Fibroblast of villous mesenchyme (primary cell): ENCODE measurements around the gene OXCT1. TPM values are rescaled to one million over a fixed set of nuclear protein-coding genes. Genes with fewer than 3 reads are reported as not detected.

Experiments used
- DNase-seq: peaks from one replicate; pipeline ENCODE4 v3.0.0-alpha.2; 2010; ENCODE audit warnings: low read depth
- H3K4me3 ChIP-seq: 2 replicates; pipeline ENCODE4 v1.5.1; 2011; ENCODE audit warnings: low read depth, mild to moderate bottlenecking, low read length
- total RNA-seq: library from RNA; depleted of rRNA; stranded (reverse); fragments of >200 nt; gene quantifications from 2 replicates; pipeline ENCODE4 v1.2.3, GENCODE V29; 2012
- TF ChIP-seq, protein P1 (sequence below): IDR thresholded peaks from 2 replicates; pipeline ENCODE4 v1.5.1; 2012; ENCODE audit warnings: low read depth, mild to moderate bottlenecking, low read length; ENCODE audit not compliant: insufficient read depth

The OXCT1 gene
- total RNA-seq, 1 donor, result 23.3 TPM

DNA sequence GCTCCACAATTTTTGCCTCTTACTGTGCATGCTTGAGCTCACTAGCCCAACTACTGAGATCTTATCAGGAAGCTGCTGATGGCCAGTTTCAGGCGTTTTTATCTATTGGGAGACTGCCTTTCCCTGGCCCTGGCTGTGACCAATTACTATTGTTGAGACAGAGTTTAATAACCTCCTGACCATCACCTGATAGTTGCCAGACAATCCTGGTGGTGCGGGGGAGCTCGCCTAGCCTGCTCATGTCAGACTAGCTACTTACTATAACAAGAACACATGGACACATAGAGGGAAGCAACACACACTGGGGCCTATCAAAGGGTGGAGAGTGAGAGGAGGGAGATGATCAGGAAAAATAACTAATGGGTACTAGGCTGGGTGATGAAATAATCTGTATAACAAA, 13.0 kb upstream of the OXCT1 start:
- TF ChIP-seq, protein P1, sequence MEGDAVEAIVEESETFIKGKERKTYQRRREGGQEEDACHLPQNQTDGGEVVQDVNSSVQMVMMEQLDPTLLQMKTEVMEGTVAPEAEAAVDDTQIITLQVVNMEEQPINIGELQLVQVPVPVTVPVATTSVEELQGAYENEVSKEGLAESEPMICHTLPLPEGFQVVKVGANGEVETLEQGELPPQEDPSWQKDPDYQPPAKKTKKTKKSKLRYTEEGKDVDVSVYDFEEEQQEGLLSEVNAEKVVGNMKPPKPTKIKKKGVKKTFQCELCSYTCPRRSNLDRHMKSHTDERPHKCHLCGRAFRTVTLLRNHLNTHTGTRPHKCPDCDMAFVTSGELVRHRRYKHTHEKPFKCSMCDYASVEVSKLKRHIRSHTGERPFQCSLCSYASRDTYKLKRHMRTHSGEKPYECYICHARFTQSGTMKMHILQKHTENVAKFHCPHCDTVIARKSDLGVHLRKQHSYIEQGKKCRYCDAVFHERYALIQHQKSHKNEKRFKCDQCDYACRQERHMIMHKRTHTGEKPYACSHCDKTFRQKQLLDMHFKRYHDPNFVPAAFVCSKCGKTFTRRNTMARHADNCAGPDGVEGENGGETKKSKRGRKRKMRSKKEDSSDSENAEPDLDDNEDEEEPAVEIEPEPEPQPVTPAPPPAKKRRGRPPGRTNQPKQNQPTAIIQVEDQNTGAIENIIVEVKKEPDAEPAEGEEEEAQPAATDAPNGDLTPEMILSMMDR, result no peak
- no peak overlapping the region for H3K4me3 ChIP-seq
- DNase-seq, result no peak

DNA sequence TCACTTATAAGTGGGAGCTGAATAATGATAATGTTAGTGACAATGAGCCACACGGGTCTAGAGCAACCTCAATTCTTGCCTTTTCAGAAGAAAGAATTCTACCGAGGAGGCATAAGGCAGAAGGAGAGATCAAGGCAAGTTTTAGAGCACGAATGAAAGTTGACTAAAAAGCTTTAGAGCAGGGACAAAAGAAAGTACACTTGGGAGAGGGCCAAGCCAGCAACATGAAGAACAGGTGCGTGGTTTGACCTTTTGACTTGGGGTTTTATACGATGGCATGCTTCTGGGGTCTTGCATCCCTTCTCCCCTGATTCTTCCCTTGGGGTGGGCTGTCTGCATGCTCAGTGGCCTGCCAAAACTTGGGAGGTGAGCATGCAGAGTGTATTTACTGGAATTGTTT, 12.5 kb upstream of the OXCT1 start:
- H3K4me3 ChIP-seq, result no peak overlapping the region
- TF ChIP-seq, protein P1, result no peak
- no peak for DNase-seq

DNA sequence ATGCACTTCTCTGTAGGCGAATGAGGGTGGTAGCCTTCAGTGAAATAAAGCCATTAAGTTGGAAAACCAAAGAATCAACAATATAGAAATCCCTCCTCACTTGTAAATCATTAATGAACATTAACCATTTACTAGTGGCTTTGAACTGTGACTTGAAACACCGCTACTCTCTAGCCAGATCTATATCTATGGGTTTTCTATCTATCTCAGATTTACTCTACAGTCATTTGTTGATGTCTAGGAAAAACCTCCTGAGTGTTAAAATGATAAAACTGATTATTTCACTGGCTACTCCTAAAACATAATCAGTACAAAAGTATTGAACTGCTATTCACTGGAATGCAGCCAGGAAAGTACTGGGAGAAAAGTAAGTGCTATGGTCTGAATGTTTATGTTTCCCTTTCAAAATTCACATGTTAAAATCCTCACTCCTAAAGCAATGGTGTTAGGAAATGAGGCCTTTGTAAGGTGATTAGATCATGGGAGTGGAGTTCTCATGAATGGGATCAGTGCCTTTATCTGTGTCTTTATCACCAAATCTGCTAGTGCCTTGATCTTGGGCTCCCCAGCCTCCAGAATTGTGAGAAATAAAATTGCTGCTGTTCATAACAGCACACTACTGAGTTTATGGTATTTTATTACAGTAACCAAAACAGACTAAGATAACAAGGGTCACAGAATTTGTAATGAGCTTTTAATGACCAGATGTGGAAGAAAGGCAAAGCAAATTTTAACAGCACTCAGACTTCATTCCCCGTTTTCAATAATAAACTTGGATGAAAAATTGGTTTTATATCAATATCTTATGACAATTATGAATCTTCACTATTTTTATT, 8.6 kb upstream of the OXCT1 start:
- TF ChIP-seq, protein P1, result no peak
- H3K4me3 ChIP-seq, result no peak overlapping the region
- DNase-seq, result no peak

DNA sequence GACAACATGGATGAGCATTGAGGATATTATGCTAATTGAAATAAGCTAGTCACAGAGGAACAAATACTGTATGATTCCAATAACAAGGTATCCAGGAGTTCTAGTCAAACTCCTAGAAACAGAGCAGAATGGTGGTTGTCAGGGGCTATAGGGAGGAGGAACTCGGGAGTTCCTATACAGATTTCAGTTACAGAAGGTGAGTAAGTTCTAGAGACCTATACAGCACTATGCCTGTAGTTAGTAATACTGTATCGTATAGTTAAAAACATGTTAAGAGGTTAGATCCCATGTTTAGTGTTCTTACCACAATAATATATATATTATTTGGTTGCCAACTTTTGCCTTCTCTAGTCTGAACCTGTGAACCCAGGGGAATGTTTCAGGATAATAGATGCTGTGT, 7.9 kb upstream of the OXCT1 start:
- TF ChIP-seq, protein P1, result no peak
- no peak for DNase-seq

DNA sequence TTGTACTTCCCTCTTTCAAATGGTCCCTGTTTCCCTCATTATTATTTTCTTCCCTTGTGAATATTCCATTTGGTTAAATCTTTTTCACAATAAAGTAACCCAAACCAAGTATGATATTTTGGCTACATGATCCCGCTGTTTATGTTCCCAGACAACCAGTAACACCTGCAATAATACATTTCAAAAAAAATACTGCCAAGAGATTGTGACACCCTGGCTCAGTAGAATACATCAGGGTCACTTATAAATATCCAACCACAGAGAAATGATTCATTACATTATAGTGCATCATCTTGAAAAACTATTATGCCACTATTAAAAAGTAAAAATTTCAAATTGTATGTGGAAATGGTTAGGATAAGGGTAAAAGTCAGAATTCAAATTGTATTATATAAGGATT, 7.2 kb upstream of the OXCT1 start:
- TF ChIP-seq, protein P1, result no peak
- no peak for DNase-seq
- H3K4me3 ChIP-seq, result no peak overlapping the region

More for the DNA sequence above, 7.9 kb upstream of the OXCT1 start:
- no peak overlapping the region for H3K4me3 ChIP-seq

DNA sequence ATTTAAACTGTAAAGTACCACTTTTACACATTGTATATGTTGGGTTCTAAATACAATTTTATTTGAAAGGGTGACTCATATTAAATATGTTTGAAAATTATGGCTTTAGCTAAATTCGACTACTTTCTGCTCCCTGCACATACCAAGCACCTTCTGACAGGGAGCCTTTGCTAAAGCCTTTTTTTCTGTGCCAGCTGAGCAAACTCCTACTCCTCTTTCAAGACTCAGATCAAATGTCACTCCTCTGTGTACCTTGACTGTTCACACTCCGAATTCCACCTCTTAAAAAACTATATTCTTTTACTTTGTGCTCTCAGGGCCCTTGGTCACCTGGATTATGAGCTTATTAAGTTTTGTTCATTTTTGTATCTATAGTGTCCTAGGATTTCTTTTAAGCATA, 6.5 kb upstream of the OXCT1 start:
- TF ChIP-seq, protein P1, result no peak
- no peak overlapping the region for H3K4me3 ChIP-seq
- no peak for DNase-seq

DNA sequence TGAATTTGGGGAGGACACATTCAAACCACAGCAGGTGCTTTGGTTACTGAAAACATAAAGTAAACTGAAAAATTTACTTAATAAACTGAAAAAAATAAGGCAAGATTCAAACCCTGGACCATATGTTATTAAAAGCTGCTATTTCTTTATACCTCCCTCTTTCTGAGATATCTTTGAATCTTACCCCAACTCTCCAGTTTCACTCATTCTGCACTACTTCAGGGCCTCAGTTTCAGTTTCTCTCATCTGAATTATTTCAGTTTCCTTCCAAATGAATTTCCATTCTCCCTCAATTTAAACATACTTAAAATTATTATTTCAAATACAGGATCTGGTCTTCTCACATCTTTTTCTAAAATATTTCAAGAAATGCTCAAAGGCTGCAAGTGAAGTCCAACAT, 4.9 kb upstream of the OXCT1 start:
- DNase-seq, result no peak
- TF ChIP-seq, protein P1, result no peak
- no peak overlapping the region for H3K4me3 ChIP-seq
